GM18951 (cell line): Measurements from ENCODE around the gene SENP6.
"Not testable (repeated sequence)": the region's sequence is repeated elsewhere in the genome, so short reads cannot be mapped to it uniquely, and the experiment has no call there.

Source experiments
- POLR2A ChIP-seq: IDR thresholded peaks from 4 replicates; pipeline ENCODE4 v1.6.1; 2011; ENCODE audit warnings: mild to moderate bottlenecking; ENCODE audit not compliant: insufficient read length, insufficient read depth; ENCODE audit errors: extremely low read depth
- in situ Hi-C: fragments of 300-500 bp; cut with MboI; formaldehyde crosslinking; loops from one replicate; pipeline ENCODE4 v1.12.0; 2022; ENCODE audit warnings: low sequenced_read_pairs, mixed read lengths, inconsistent platforms; ENCODE audit not compliant: unreplicated experiment

The SENP6 gene

GRCh38 chr6:75657327-75657726, 55.6 kb downstream of the SENP6 start:
- in situ Hi-C loops: no loop called here
- no peak for TF ChIP-seq POLR2A

DNA sequence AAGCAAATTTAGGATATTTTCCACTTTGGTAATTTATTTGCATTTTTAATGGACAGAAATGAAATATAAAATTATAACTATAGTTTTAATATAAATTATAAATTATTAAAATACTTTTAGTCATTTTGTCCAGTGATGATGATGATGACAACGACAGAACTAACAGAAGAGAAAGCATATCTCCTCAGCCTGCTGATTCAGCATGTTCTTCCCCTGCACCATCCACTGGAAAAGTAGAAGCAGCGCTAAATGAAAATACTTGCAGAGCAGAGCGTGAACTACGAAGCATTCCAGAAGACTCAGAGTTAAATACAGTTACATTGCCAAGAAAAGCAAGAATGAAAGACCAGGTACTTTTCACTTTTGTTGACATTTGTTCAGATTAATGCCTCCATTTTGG, 64.9 kb downstream of the SENP6 start:
- no peak for TF ChIP-seq POLR2A
- in situ Hi-C loops: no loop called here

- no peak for TF ChIP-seq POLR2A
- in situ Hi-C loops: no loop called here
Observed at GRCh38 chr6:75673884-75674283, 72.2 kb downstream of the SENP6 start.

DNA sequence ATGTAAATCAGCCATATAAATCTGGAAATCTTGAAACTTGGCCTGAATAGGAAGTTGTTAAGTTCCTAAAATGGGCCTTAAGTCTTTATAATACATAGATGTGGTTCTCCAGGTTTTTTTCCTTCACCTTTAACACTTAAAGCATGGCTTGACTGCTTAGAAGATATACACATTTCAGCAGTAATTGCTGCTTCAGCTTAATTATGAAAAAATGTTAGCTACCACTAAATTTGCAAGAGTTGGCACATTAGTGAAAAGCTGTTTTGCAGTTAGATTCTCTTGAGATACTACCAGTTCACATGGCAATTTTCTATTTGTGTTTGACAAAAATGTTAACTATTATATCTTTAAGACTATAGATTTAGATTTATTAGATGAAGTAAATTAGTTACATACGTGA, 74.7 kb downstream of the SENP6 start:
- in situ Hi-C loops: no loop called here

DNA sequence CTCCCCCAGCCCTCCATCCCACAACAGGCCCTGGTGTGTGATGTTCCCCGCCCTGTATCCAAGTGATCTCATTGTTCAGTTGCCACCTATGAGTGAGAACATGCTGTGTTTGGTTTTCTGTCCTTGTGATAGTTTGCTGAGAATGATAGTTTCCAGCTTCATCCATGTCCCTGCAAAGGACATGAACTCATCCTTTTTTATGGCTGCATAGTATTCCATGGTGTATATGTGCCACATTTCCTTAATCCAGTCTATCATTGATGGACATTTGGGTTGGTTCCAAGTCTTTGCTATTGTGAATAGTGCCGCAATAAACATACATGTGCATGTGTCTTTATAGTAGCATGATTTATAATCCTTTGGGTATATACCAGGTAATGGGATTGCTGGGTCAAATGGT, 80.9 kb downstream of the SENP6 start:
- in situ Hi-C loops: not testable (repeated sequence)

More for the DNA sequence above, 74.7 kb downstream of the SENP6 start:
- TF ChIP-seq POLR2A: no peak

GRCh38 chr6:75683005-75683404, 81.3 kb downstream of the SENP6 start:
- in situ Hi-C loops: not testable (repeated sequence)

GRCh38 chr6:75687535-75687934, 85.9 kb downstream of the SENP6 start:
- in situ Hi-C loops: not testable (repeated sequence)

DNA sequence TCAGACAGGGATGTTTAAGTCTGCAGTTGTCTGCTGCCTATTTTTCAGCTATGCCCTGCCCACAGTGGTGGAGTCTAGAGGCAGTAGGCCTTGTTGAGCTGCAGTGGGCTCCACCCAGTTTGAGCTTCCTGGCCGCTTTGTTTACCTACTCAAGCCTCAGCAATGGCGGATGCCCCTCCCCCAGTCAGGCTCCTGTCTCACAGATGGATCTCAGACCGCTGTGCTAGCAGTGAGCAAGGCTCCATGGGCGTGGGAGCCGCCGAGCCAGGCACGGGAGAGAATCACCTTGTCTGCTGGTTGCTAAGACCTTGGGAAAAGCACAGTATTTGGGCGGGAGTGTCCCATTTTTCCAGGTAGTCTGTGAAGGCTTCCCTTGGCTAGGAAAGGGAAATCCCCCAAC, 86.3 kb downstream of the SENP6 start:
- in situ Hi-C loops: not testable (repeated sequence)

DNA sequence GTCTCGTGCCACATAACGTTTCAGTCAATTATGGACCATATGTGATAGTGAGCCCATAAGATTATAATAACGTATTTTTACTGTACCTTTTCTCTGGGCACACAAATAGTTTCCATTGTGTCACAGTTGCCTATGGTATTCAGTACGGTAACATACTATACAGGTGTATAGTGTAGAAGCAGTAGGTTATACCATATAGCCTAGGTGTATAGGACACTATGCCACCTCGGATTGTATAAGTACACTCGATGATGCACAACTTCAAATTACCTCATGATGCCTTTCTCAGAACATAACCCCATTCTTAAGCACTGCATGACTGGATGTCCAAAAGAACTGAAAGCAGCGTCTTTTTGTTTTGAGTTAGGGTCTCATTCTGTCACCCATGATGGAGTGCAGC, 87.9 kb downstream of the SENP6 start:
- in situ Hi-C loops: no loop called here
- no peak for TF ChIP-seq POLR2A

DNA sequence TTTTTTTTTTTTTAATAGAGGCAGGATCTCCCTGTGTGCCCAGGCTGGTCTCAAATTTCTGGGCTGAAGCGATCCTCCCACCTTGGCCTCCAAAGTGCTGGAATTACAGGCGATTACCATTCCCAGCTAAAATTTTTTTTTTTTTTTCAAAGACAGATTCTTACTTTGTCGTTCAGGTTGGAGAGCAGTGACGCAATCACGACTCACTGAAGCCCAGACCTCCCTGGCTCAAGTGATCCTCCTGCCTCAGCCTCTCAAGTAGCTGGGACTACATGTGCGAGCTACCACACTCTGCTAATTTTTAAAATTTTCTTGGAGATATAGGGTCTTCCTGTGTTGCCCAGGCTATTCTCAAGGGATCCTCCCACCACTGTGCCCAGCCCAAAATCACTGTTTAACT, 89.3 kb downstream of the SENP6 start:
- in situ Hi-C loops: no loop called here
- no peak for TF ChIP-seq POLR2A

DNA sequence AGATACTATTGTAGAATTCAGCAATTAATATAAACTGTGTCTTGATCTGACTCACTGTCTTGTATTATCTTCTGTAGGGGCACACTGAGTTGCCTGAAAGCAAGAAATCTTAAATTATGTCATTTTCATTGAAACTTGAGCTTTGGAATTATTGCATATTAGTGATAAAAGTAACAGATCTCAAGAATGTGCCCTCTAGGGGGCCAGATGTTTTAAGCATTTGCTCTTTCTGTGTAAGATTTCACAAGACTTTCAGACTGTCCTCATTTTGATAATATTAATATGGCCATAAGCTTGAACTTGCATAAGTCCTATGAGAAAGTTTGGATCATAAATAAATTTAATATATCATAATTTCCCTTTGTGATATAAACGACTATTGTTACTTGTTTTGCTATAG, 91.9 kb downstream of the SENP6 start:
- TF ChIP-seq POLR2A: no peak
- in situ Hi-C loops: no loop called here

DNA sequence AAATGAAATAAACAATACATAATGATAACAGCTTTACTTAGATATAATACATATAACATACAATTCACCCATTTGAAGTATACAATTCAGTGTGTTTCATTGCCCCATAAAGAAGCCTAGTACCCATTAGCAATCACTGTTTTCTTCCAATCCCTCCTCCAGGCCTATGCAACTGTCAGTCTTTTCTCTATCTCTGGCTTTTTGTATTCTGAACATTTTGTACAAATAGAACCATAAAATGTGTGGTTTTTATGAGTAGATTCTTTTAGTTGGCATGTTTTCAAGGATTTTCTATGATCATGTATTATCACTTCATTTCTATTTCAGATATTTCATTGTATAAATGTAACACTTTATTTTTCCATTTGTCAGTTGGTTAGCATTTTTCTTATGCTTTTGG, 92.7 kb downstream of the SENP6 start:
- TF ChIP-seq POLR2A: no peak
- in situ Hi-C loops: no loop called here

DNA sequence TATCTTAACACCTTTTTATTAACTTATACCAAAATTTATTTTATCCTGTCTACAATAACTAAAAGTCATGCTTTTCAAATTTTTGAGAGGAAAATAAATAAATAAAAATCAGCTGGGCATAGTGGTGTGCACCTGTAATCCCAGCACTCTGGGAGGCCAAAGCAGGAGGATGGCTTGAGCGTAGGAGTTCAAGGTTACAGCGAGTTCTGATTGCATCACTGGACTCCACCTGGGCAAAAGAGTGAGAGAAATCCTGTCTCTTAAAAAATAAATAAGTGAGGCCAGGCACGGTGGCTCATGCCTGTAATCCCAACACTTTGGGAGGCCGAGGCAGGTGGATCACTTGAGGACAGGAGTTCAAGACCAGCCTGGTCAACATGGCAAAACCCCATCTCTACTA, 106.7 kb downstream of the SENP6 start:
- in situ Hi-C loops: not testable (repeated sequence)

- in situ Hi-C loops: no loop called here
- TF ChIP-seq POLR2A: no peak
Observed at GRCh38 chr6:75711173-75711572, 109.5 kb downstream of the SENP6 start.

DNA sequence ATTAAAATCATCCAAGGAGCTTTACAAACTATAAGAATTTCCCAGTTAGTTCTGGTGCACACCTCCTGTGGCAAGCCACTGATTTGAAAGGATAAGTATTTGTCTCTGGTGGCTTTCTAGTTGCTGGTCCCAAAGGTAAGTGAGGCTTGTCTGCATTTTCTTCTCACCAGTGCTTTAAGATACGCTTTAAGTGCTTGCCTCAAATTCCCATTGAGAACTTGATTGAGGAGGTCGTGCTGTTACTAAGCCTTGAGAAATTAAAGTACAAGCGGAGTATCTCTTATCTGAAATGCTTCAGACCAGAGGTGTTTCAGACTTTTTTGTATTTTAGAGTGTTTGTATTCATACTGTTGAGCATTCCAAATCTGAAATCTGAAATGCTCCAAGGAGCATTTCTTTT, 117.5 kb downstream of the SENP6 start:
- in situ Hi-C loops: no loop called here

GRCh38 chr6:75723382-75723781, 121.7 kb downstream of the SENP6 start:
- TF ChIP-seq POLR2A: no peak
- in situ Hi-C loops: no loop called here

More for the DNA sequence above, 117.5 kb downstream of the SENP6 start:
- no peak for TF ChIP-seq POLR2A
